CD4-positive, alpha-beta T cell (primary cell): ENCODE results near the gene LIPN. TPM values are rescaled to one million over a fixed set of nuclear protein-coding genes. Genes with fewer than 3 reads are reported as not detected.

Experiments
- ATAC-seq: fragments of 200-7000 bp; cut with Tn5 transposase; one replicate; pipeline ENCODE4 v1.10.0; 2022; ENCODE audit warnings: mild to moderate bottlenecking; ENCODE audit not compliant: poor library complexity
- CTCF ChIA-PET: fragments of 350-600 bp; sonication (Branson Sonifier 250); formaldehyde crosslinking; loops from one replicate; lab custom pipeline; 2021; ENCODE audit warnings: antibody characterized with exemption, inconsistent platforms; lab: Charles Lee
- POLR2A ChIA-PET: fragments of 350-600 bp; sonication (Branson Sonifier 250); formaldehyde crosslinking; loops from one replicate; lab custom pipeline; 2021; ENCODE audit warnings: antibody characterized with exemption, inconsistent platforms; lab: Charles Lee
- DNase-seq, 14 experiments: peaks; one replicate each; pipeline ENCODE4 v3.0.0-alpha.2; 2013 to 2020; ENCODE audit warnings: mixed read lengths in 2 of 14
- H3K27ac ChIP-seq, 2 donors: one replicate each; pipeline versions ENCODE4 v1.5.1 to v1.7.0; 2013; ENCODE audit warnings: low read length in 2 of 2, low read depth in 1 of 2, mild to moderate bottlenecking in 1 of 2
- H3K27me3 ChIP-seq, 2 experiments: 1 replicate in 1 of 2; 2 replicates in 1 of 2; pipeline versions ENCODE4 v1.6.1 to v1.7.0; 2013; ENCODE audit warnings: low read length in 2 of 2, control low read depth in 1 of 2, mild to moderate bottlenecking in 1 of 2, moderate library complexity in 1 of 2; ENCODE audit not compliant: insufficient read depth in 2 of 2, control insufficient read depth in 1 of 2
- H3K36me3 ChIP-seq: one replicate; pipeline ENCODE4 v1.6.1; 2013; ENCODE audit warnings: low read length, control low read depth; ENCODE audit not compliant: insufficient read depth
- H3K4me1 ChIP-seq: one replicate; pipeline ENCODE4 v1.6.1; 2013; ENCODE audit warnings: low read length, control low read depth; ENCODE audit not compliant: insufficient read depth
- H3K4me3 ChIP-seq: one replicate; pipeline ENCODE4 v1.5.1; 2013; ENCODE audit warnings: mild to moderate bottlenecking, low read length, moderate library complexity
- H3K9me3 ChIP-seq, 2 experiments: 1 replicate in 1 of 2; 2 replicates in 1 of 2; pipeline versions ENCODE4 v1.6.1 to v1.7.0; 2013; ENCODE audit warnings: low read length in 2 of 2, mild to moderate bottlenecking in 2 of 2, control low read depth in 1 of 2, moderate library complexity in 1 of 2; ENCODE audit not compliant: control insufficient read depth in 1 of 2, insufficient read depth in 1 of 2
- H3K27ac Mint-ChIP-seq: one replicate; pipeline ENCODE4 v1.8.0; 2020; ENCODE audit warnings: mixed read lengths
- H3K27me3 Mint-ChIP-seq: one replicate; pipeline ENCODE4 v1.8.0; 2021; ENCODE audit warnings: mixed read lengths
- H3K36me3 Mint-ChIP-seq: one replicate; pipeline ENCODE4 v1.8.0; 2021; ENCODE audit warnings: low read depth, mixed read lengths
- H3K4me1 Mint-ChIP-seq: one replicate; pipeline ENCODE4 v1.8.0; 2021; ENCODE audit warnings: low read depth, mixed read lengths
- H3K4me3 Mint-ChIP-seq: one replicate; pipeline ENCODE4 v1.8.0; 2020; ENCODE audit warnings: mild to moderate bottlenecking, mixed read lengths
- H3K9me3 Mint-ChIP-seq: one replicate; pipeline ENCODE4 v1.8.0; 2020; ENCODE audit warnings: mixed read lengths
- CTCF ChIP-seq: fragments of 200-600 bp; IDR thresholded peaks from one replicate; pipeline ENCODE4 v1.8.0; 2022; ENCODE audit warnings: antibody characterized with exemption, mild to moderate bottlenecking
- intact Hi-C, 2 experiments: fragments of 100-400 bp; cut with DNase I in 1 of 2; cut with micrococcal nuclease in 1 of 2; formaldehyde crosslinking; loops; one replicate each; pipeline versions ENCODE4 v1.15.1 to v1.9.0; 2023 to 2025; cut with DNase I, micrococcal nuclease
- total RNA-seq, 174 experiments: library from RNA in 2 of 174; stranded (reverse) in 2 of 174; gene quantifications; one replicate each; pipeline ENCODE4 v1.2.3 and lab custom pipeline; 2021 to 2026

The LIPN gene
- total RNA-seq, 2 experiments from 2014 or later: not detected

DNA sequence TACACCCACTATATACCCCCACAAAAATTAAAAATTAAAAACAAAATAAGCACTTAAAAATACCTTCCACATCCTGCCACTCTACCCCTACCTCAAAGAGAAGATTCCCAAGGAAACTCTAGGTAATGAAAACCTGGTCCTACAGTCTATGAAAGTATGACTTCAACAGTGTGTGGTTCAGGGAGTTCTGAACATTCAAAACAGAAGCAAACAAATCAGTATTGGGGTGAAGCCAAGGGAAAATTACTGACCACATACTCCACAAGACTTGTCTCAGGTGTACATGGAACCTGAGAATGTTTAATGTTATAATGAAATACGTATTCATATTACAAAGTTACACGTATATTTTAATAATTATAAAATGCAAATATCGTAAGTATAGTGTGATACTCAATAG is 22.4 kb downstream of the LIPN start:
- ATAC-seq (no peak), DNase-seq (no peak)
- H3K36me3 Mint-ChIP-seq: no peaks in the 10 kb centered on the region
- intact Hi-C loops: no loop called here
- no peaks in the 10 kb centered on the region for H3K4me1 ChIP-seq
- H3K27me3 Mint-ChIP-seq: no peaks in the 10 kb centered on the region
- no peak overlapping the region for H3K27ac Mint-ChIP-seq
- H3K4me3 Mint-ChIP-seq: no peak overlapping the region
- no peaks in the 10 kb centered on the region for H3K9me3 Mint-ChIP-seq
- H3K4me3 ChIP-seq: no peak overlapping the region
- no peaks in the 10 kb centered on the region for H3K27me3 ChIP-seq
- ChIA-PET POLR2A (no interaction called here), CTCF (no interaction called here)
- H3K36me3 ChIP-seq: no peaks in the 10 kb centered on the region
- TF ChIP-seq CTCF: no peak
- H3K9me3 ChIP-seq: no peaks in the 10 kb centered on the region
- no peak overlapping the region for H3K27ac ChIP-seq
- H3K4me1 Mint-ChIP-seq: no peaks in the 10 kb centered on the region

GRCh38 chr10:88783724-88784123 is 23.9 kb downstream of the LIPN start:
- DNase-seq (no peak), ATAC-seq (no peak)
- CTCF ChIA-PET: no interaction called here
- no peak for TF ChIP-seq CTCF
- Mint-ChIP-seq H3K9me3 (no peaks in the 10 kb centered on the region), H3K27ac (no peak overlapping the region), H3K27me3 (no peaks in the 10 kb centered on the region), H3K4me3 (no peak overlapping the region), H3K4me1 (no peaks in the 10 kb centered on the region), H3K36me3 (no peaks in the 10 kb centered on the region)
- Histone ChIP-seq H3K36me3 (no peaks in the 10 kb centered on the region), H3K27ac (no peak overlapping the region), H3K9me3 (no peaks in the 10 kb centered on the region), H3K4me1 (no peaks in the 10 kb centered on the region), H3K27me3 (no peaks in the 10 kb centered on the region), H3K4me3 (no peak overlapping the region)
- POLR2A ChIA-PET: no interaction called here
- intact Hi-C loops: no loop called here

- no peaks in the 10 kb centered on the region for H3K4me1 ChIP-seq
- Mint-ChIP-seq H3K36me3 (no peaks in the 10 kb centered on the region), H3K9me3 (no peaks in the 10 kb centered on the region), H3K27ac (no peak overlapping the region), H3K27me3 (no peaks in the 10 kb centered on the region), H3K4me1 (no peaks in the 10 kb centered on the region), H3K4me3 (no peak overlapping the region)
- DNase-seq (no peak), ATAC-seq (no peak)
- POLR2A ChIA-PET: no interaction called here
- no peaks in the 10 kb centered on the region for H3K9me3 ChIP-seq
- no peak overlapping the region for H3K27ac ChIP-seq
- CTCF ChIA-PET: no interaction called here
- intact Hi-C loops: no loop called here
- no peak overlapping the region for H3K4me3 ChIP-seq
- no peaks in the 10 kb centered on the region for H3K36me3 ChIP-seq
- H3K27me3 ChIP-seq: no peaks in the 10 kb centered on the region
- TF ChIP-seq CTCF: no peak
Measured at GRCh38 chr10:88786032-88786770, 26.4 kb downstream of the LIPN start.
